ENCODE measurements around the gene ZNF219. TPM values are rescaled to one million over a fixed set of nuclear protein-coding genes. Genes with fewer than 3 reads are reported as not detected.

ZNF219 gene
- total and polyA plus RNA-seq, 2 of the 13 experiments (the other 11 are each of a cell fraction or from before 2014, with no cell fraction given), result 34.5 to 36.6 TPM

GRCh38 chr14:21136024-21136423, 37.6 kb upstream of the ZNF219 start (continued):
- no peak for TF ChIP-seq ZIK1 (CRISPR knock-in tag; IDR thresholded peaks at IDR 0.05; ENCODE audit: borderline replicate concordance, low read depth)
- TF ChIP-seq GTF2F1 (IDR thresholded peaks at IDR 0.05; ENCODE audit: low read length), result no peak
- TF ChIP-seq ZNF792 (CRISPR knock-in tag; IDR thresholded peaks at IDR 0.05), result no peak

GRCh38 chr14:21133901-21134300, 35.4 kb upstream of the ZNF219 start:
- Histone ChIP-seq H3K4me1 (ENCODE audit: insufficient read depth, low read length) (0 out of 2 replicates have a peak, but pooled peaks cover under 1% of the 10 kb centered on the region), H3K27ac (ENCODE audit: extremely low read length, insufficient read depth, low read length) (no peak overlapping the region), H2AFZ (ENCODE audit: low read length) (no peak overlapping the region), H3K36me3 (replicated peaks in 1 of 2; ENCODE audit: control insufficient read depth in 1 of 2, insufficient read depth in 2 of 2, low read length in 2 of 2) (no peaks in the 10 kb centered on the region), H3K9me3 (ENCODE audit: low read length) (no peaks in the 10 kb centered on the region), H3K4me3 (replicated peaks in 1 of 3; ENCODE audit: insufficient read depth in 1 of 3, low read depth in 2 of 3, low read length in 3 of 3) (no peak overlapping the region), H3K9ac (ENCODE audit: insufficient read depth, low read depth, low read length) (no peak overlapping the region), H3K27me3 (ENCODE audit: control insufficient read depth in 1 of 2, insufficient read depth in 2 of 2, low read length in 2 of 2) (no peaks in the 10 kb centered on the region), H4K20me1 (ENCODE audit: insufficient read depth, low read length) (no peaks in the 10 kb centered on the region), H3K4me2 (ENCODE audit: low read depth, low read length) (no peak overlapping the region), H3K79me2 (ENCODE audit: insufficient read depth, low read length) (no peaks in the 10 kb centered on the region)
- TF ChIP-seq SIN3A (IDR thresholded peaks at IDR 0.05; ENCODE audit: borderline replicate concordance, low read depth, low read length), result no peak
- TF ChIP-seq ZNF205 (CRISPR knock-in tag; IDR thresholded peaks at IDR 0.05), result no peak
- TF ChIP-seq SRSF1 (optimal IDR thresholded peaks at IDR 0.05; ENCODE audit: low read depth, low read length), result no peak
- no peak for TF ChIP-seq RCOR2 (CRISPR knock-in tag; IDR thresholded peaks at IDR 0.05)
- no peak for TF ChIP-seq ZNF607 (CRISPR knock-in tag; IDR thresholded peaks at IDR 0.05; ENCODE audit: borderline replicate concordance)
- TF ChIP-seq ZMAT3 (CRISPR knock-in tag; conservative IDR thresholded peaks at IDR 0.05), result no peak
- TF ChIP-seq SNAI1 (CRISPR knock-in tag; IDR thresholded peaks at IDR 0.05; ENCODE audit: borderline replicate concordance), result no peak
- TF ChIP-seq ARHGAP35 (CRISPR knock-in tag; IDR thresholded peaks at IDR 0.05; ENCODE audit: borderline replicate concordance), result no peak
- TF ChIP-seq GPN1 (CRISPR knock-in tag; IDR thresholded peaks at IDR 0.05; ENCODE audit: borderline replicate concordance), result no peak
- no peak for TF ChIP-seq CCDC6 (CRISPR knock-in tag; IDR thresholded peaks at IDR 0.05)
- TF ChIP-seq HMGXB3 (CRISPR knock-in tag; IDR thresholded peaks at IDR 0.05; ENCODE audit: borderline replicate concordance), result no peak
- no peak for TF ChIP-seq CEBPB (IDR thresholded peaks at IDR 0.05; ENCODE audit: borderline replicate concordance, low read depth, low read length)
- WGBS (ENCODE audit: low lambda C conversion rate), result 1% methylated on average over 1 of the region's 1 CpG
- in situ Hi-C loops (cut with HindIII; ENCODE audit: extremely low pct_ligation_motif_present, low pct_unique_long_range_greater_than_20kb), result no loop called here
- no peak for FAIRE-seq
- ChIA-PET POLR2A (no interaction called here), CTCF (ENCODE audit: low intra/inter-chr PET ratio, low total read pairs) (no interaction called here)
- no TSS peak for BruUV-seq (replicated peaks)
- ATAC-seq, result no peak
- intact Hi-C loops (cut with micrococcal nuclease; ENCODE audit: unreplicated experiment), result no loop called here
- no peak for DNase-seq (ENCODE audit: low spot score)

Measured in HepG2 (cell line).